ENCODE data around the gene PFN1.

- TF ChIP-seq CTCF (conservative IDR thresholded peaks at IDR 0.05) (no peak), EZH2 (IDR thresholded peaks at IDR 0.05; ENCODE audit: low read depth) (no peak)
These were observed 51.1 kb downstream of the PFN1 start for GRCh38 chr17:4897198-4897687.

All from PC-9 (cell line).